Measurements from ENCODE around the gene SGPP1. TPM values are rescaled to one million over a fixed set of nuclear protein-coding genes. Genes with fewer than 3 reads are reported as not detected.
A peak's percentile ranks its signal among the peaks of the same experiment; 100 is the strongest.

Gene SGPP1
- total and polyA plus RNA-seq, 10 of the 15 experiments (the other 5 are each of a cell fraction or from before 2014, with no cell fraction given) = 3.5 to 37.7 (median 25.5) TPM

- TF ChIP-seq ASH2L (IDR thresholded peaks at IDR 0.05; ENCODE audit: borderline replicate concordance, low read depth) = no peak
- peak; percentile 51; the same call in 1 of the 3 replicates for TF ChIP-seq POU2F2 (IDR thresholded peaks at IDR 0.05; ENCODE audit: borderline replicate concordance, low read depth, low read length)
Measured at GRCh38 chr14:63727736-63728728, at the start of gene SGPP1 (continued).

- FAIRE-seq (no peak), DNase-seq (ENCODE audit: low read depth, low spot score) (no peak), ATAC-seq (no peak)
- ChIA-PET RAD21 (ENCODE audit: unreplicated experiment) (interaction anchor here (1.2 kb wide), 1 partner anchor 388 kb away, joined by 3 read pairs; no protein-coding TSS in a partner anchor), CTCF (interaction anchor here (1.3 to 1.7 kb wide), 2 partner anchors 10 to 526 kb away, joined by 3 to 5 read pairs; no protein-coding TSS in a partner anchor), POLR2A (interaction anchor here (0.6 kb wide), 1 partner anchor 311 kb away, joined by 4 read pairs; no protein-coding TSS in a partner anchor), SMC1A (ENCODE audit: uncharacterized antibody, unreplicated experiment) (interaction anchor here (0.6 to 1.4 kb wide), 2 partner anchors 33 to 389 kb away, joined by 3 to 4 read pairs; no protein-coding TSS in a partner anchor)
- Histone ChIP-seq H3K4me1 (ENCODE audit: control insufficient read depth, insufficient read depth, low read length) (peaks cover 9% of the 10 kb centered on the region), H3K9ac (ENCODE audit: control insufficient read depth, insufficient read depth, low read length) (no peak overlapping the region), H3K4me3 (no peak overlapping the region), H3K4me2 (ENCODE audit: control insufficient read depth, insufficient read depth) (no peak overlapping the region), H3K9me3 (replicated peaks; ENCODE audit: control insufficient read depth, insufficient read depth, low read length) (no peaks in the 10 kb centered on the region), H2AFZ (ENCODE audit: control insufficient read depth, low read depth, low read length) (no peak overlapping the region), H3K27me3 (replicated peaks in 1 of 2; ENCODE audit: control insufficient read depth in 2 of 2, insufficient read depth in 2 of 2, low read length in 1 of 2) (no peaks in the 10 kb centered on the region), H4K20me1 (ENCODE audit: control insufficient read depth, insufficient read depth) (no peaks in the 10 kb centered on the region), H3K27ac (ENCODE audit: control insufficient read depth, insufficient read depth) (no peak overlapping the region), H3K79me2 (ENCODE audit: control insufficient read depth, insufficient read depth, low read length) (no peaks in the 10 kb centered on the region), H3K36me3 (ENCODE audit: control insufficient read depth in 2 of 2, insufficient read depth in 2 of 2, low read length in 1 of 2) (no peaks in the 10 kb centered on the region)
- intact Hi-C loops (cut with micrococcal nuclease; ENCODE audit: unreplicated experiment) = no loop called here
- in situ Hi-C loops (cut with MboI) = loop anchor here (25.0 kb wide), 1 partner anchor 1615 kb away; no protein-coding TSS in a partner anchor
- no TSS peak for BruUV-seq (replicated peaks)
- no peak for TF ChIP-seq RBBP5 (conservative IDR thresholded peaks at IDR 0.05)
- TF ChIP-seq ESRRA (IDR thresholded peaks at IDR 0.05; ENCODE audit: low read length) = no peak
- TF ChIP-seq ZNF24 (IDR thresholded peaks at IDR 0.05) = no peak
- TF ChIP-seq WRNIP1 (IDR thresholded peaks at IDR 0.05; ENCODE audit: borderline replicate concordance, low read depth, low read length) = no peak
- no peak for TF ChIP-seq MAX (IDR thresholded peaks at IDR 0.05; ENCODE audit: low read depth, low read length)
- no peak for TF ChIP-seq SIX5 (IDR thresholded peaks at IDR 0.05; ENCODE audit: low read depth, low read length, severe bottlenecking)
- TF ChIP-seq RB1 (IDR thresholded peaks at IDR 0.05; ENCODE audit: borderline replicate concordance) = no peak
- no peak for TF ChIP-seq EZH2 (IDR thresholded peaks at IDR 0.05; ENCODE audit: borderline replicate concordance, control insufficient read depth, low read depth, low read length)
- TF ChIP-seq RCOR1 (conservative IDR thresholded peaks at IDR 0.05; ENCODE audit: low read depth, low read length) = no peak
- TF ChIP-seq ATF7 (IDR thresholded peaks at IDR 0.05; ENCODE audit: low read depth) = no peak
- TF ChIP-seq HDAC2 (IDR thresholded peaks at IDR 0.05) = no peak
- TF ChIP-seq E4F1 (IDR thresholded peaks at IDR 0.05; ENCODE audit: borderline replicate concordance, partially characterized antibody) = no peak
- no peak for TF ChIP-seq MXI1 (IDR thresholded peaks at IDR 0.05; ENCODE audit: low read depth, low read length)
- no peak for TF ChIP-seq KAT2A (conservative IDR thresholded peaks at IDR 0.05; ENCODE audit: control insufficient read depth, low read depth, low read length)
- no peak for TF ChIP-seq POLR2A (IDR thresholded peaks at IDR 0.05; ENCODE audit: low read depth, low read length)
- TF ChIP-seq SREBF2 (IDR thresholded peaks at IDR 0.05; ENCODE audit: low read length) = no peak
Measured at GRCh38 chr14:63777024-63777423, 49.2 kb upstream of the SGPP1 start.
